GM18526 (cell line): ENCODE measurements around the gene MINK1.

Source experiments
- POLR2A ChIP-seq: IDR thresholded peaks from 3 replicates; pipeline ENCODE4 v1.6.1; 2011; ENCODE audit not compliant: insufficient read length; ENCODE audit errors: extremely low read depth

MINK1 gene

DNA sequence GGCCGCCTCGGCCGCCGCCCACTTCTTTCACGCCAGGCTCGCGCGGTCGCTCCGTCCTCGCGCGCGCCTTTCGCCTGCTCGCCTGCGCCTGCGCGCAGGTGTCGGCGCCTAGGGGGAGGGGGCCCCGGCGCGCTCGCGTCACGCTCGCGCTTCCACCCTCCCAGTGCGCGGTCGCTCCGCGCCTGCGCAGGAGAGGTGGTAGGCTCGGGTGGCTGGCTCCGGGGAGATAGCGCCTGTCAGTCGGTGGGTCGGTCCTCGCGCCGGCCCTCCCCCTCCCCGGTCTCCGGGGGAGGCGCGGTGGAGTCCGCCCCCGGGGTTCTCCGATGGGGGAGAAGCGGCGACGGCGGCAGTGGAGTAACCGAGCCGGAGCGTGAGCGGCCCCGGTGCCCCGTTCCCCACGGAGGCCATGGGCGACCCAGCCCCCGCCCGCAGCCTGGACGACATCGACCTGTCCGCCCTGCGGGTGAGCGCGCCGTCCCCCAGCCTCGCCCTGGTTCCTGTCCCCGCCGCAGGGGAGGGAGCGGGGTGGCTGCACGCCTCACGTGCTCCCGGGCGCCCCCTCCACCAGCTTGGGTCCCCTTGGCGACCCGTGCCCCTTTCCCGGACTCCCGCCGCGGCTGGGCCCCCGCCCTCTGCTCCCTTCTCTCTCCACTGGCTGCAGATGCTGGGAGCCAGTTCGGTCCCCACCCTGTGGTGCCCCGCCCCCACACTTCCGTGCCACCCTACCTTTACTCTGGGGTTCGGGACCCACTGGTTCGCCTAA lies at the start of gene MINK1:
TSS of gene MINK1 (plus strand) at position 163 of the 763 bp plus-strand sequence. CDS start at position 407, 244 bp downstream.
- peak; percentile 71 for TF ChIP-seq POLR2A

GRCh38 chr17:4785311-4786105 lies 47.6 kb upstream of the MINK1 start:
- TF ChIP-seq POLR2A, result no peak

GRCh38 chr17:4786106-4786511 lies 47.0 kb upstream of the MINK1 start, which contains the start of gene VMO1:
Gene VMO1 (minus strand): TSS chr17:4786364. CDS start chr17:4786352, 12 bp downstream.
- TF ChIP-seq POLR2A, result no peak

GRCh38 chr17:4786516-4786915 lies 46.6 kb upstream of the MINK1 start:
- no peak for TF ChIP-seq POLR2A

GRCh38 chr17:4788159-4788806 lies 44.9 kb upstream of the MINK1 start:
- TF ChIP-seq POLR2A, result no peak

DNA sequence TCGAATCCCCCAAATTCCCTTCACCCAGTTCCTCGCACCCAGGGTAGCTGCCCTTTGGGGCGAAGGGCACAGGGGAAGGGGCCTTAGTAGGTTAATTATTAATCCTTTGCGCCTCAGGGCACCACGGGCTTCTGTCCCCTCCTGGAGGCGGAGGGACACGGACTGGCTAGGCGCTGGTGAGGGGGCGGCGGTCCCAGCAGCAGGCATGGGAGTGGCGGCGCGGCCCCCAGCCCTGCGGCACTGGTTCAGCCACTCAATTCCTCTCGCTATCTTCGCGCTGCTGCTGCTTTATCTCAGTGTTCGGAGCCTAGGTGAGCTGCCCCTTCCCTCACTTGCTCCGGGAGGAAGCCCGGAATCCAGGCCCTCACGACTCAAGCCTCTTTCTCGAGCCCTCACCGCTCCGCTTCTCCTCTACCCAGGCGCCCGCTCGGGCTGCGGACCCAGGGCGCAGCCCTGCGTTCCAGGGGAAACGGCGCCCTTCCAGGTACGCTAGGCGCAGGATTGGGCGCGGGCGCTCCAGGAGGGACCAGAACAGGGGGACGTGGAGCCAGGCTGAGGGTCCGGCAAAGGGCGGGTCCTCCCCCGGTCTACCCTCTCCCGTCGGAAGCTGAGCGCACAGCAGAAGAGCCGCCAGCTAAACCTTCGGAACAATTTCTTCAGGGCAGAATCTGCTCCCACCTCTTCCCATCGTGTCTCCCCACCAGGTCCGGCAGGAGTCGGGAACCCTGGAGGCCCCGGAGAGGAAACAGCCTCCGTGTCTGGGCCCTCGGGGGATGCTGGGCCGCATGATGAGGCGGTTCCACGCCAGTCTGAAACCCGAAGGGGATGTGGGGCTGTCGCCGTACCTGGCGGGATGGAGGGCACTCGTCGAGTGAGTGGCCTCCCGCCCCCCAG lies 44.1 kb upstream of the MINK1 start, which contains the start of gene GLTPD2:
TSS of gene GLTPD2 (plus strand) at position 158 of the 894 bp plus-strand sequence. CDS start at position 206, 48 bp downstream.
- no peak for TF ChIP-seq POLR2A

DNA sequence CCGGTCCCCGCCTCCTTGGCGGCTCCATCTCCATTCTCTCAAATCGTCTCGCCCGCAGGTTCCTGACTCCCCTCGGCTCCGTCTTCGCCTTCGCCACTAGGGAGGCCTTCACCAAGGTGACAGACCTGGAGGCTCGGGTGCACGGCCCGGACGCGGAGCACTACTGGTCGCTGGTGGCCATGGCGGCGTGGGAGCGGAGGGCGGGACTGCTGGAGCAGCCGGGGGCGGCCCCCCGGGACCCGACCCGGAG lies 43.5 kb upstream of the MINK1 start:
- TF ChIP-seq POLR2A, result no peak

GRCh38 chr17:4789951-4790704 lies 43.0 kb upstream of the MINK1 start:
- peak; percentile 52 for TF ChIP-seq POLR2A

GRCh38 chr17:4790705-4791088 lies 42.4 kb upstream of the MINK1 start:
- TF ChIP-seq POLR2A, result no peak

DNA sequence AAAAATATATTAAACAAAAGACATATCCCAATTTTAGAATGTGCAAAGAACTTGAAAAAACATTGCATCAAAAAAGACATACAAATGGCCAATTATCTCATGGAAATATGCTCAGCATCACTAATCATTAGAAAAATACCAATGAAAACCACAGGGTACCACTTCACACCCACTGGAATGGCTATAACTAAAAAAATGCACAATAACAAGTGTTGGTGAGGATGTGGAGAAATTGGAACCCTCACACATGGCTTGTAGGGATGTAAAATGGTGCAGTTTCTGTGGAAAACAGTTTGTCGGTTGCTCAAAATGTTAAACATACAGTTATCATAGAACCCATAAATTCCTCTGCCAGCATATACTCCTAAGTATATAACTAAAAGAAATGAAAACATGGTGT lies 38.0 kb upstream of the MINK1 start:
- TF ChIP-seq POLR2A, result no peak

- TF ChIP-seq POLR2A, result no peak
Measured at GRCh38 chr17:4796552-4796920, 36.6 kb upstream of the MINK1 start.

- no peak for TF ChIP-seq POLR2A
Measured at GRCh38 chr17:4800462-4801196, 32.5 kb upstream of the MINK1 start.

DNA sequence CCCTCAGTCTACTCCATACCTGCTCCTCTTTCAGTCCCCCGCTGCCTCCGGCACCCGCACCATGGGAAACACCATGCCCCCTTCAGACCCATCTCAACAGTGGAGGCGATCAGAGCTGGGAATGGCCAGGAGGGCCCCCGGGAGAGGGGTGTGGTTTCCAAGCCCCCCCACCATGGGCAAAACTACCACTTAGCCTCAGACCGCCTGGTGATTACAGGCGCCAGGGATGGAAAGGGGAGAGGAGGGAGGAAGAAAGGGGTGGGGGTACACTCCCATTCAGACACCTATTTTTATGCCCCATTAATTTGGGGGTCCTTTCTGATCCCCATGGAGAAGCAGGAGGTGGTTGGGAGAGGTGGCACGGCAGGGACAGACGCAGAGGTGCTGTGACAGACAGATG lies 30.9 kb upstream of the MINK1 start, which contains the start of gene C17orf114:
TSS of gene C17orf114 (minus strand) at position 101 of the 400 bp plus-strand sequence.
- TF ChIP-seq POLR2A, result no peak

GRCh38 chr17:4806456-4806776 lies 26.7 kb upstream of the MINK1 start:
- TF ChIP-seq POLR2A, result no peak
